CD14-positive monocyte (primary cell): ENCODE data around the gene IFNA16. TPM values are rescaled to one million over a fixed set of nuclear protein-coding genes. Genes with fewer than 3 reads are reported as not detected.
"Not testable (repeated sequence)": the region's sequence is repeated elsewhere in the genome, so short reads cannot be mapped to it uniquely, and the experiment has no call there.

Experiments
- DNase-seq, 3 donors: peaks; one replicate each; pipeline ENCODE4 v3.0.0-alpha.2; 2011 to 2022
- H2AFZ ChIP-seq: 2 replicates; pipeline ENCODE4 v1.6.0; 2012; ENCODE audit warnings: mild to moderate bottlenecking, low read depth, low read length, inconsistent platforms; ENCODE audit not compliant: insufficient read depth, poor library complexity, severe bottlenecking
- H3K27ac ChIP-seq, 2 donors: 1 replicate in 1 of 2; 2 replicates in 1 of 2; pipeline ENCODE4 v1.5.1; 2012 to 2013; ENCODE audit warnings: low read length in 2 of 2, control low read depth in 1 of 2, inconsistent platforms in 1 of 2, low read depth in 1 of 2, mild to moderate bottlenecking in 1 of 2
- H3K27me3 ChIP-seq, 2 donors: one replicate each; pipeline versions ENCODE4 v1.6.0 to v1.6.1; 2011 to 2013; ENCODE audit warnings: low read length in 2 of 2; ENCODE audit not compliant: control insufficient read depth in 2 of 2, insufficient read depth in 2 of 2
- H3K36me3 ChIP-seq, 2 donors: replicated peaks in 1 of 2; 1 replicate in 1 of 2; 2 replicates in 1 of 2; pipeline versions ENCODE4 v1.5.1 to v1.6.1; 2012 to 2013; ENCODE audit warnings: low read length in 2 of 2, control low read depth in 1 of 2, inconsistent platforms in 1 of 2, mild to moderate bottlenecking in 1 of 2; ENCODE audit not compliant: insufficient read depth in 2 of 2, control insufficient read depth in 1 of 2
- H3K4me1 ChIP-seq, 2 donors: 1 replicate in 1 of 2; 2 replicates in 1 of 2; pipeline versions ENCODE4 v1.5.1 to v1.6.1; 2012 to 2013; ENCODE audit warnings: low read length in 2 of 2, control low read depth in 1 of 2, inconsistent platforms in 1 of 2, mild to moderate bottlenecking in 1 of 2, moderate library complexity in 1 of 2; ENCODE audit not compliant: insufficient read depth in 2 of 2, control insufficient read depth in 1 of 2
- H3K4me2 ChIP-seq: replicated peaks from 2 replicates; pipeline ENCODE3; 2012; ENCODE audit warnings: low read length, moderate library complexity, mild to moderate bottlenecking; ENCODE audit not compliant: poor library complexity, severe bottlenecking; ENCODE audit errors: extremely low read depth
- H3K4me3 ChIP-seq, 3 experiments: fragments of 200-600 bp in 1 of 3; sonication (generic) in 1 of 3; replicated peaks in 1 of 3; 1 replicate in 2 of 3; 2 replicates in 1 of 3; pipeline ENCODE4 v1.5.1; 2011 to 2013; ENCODE audit warnings: low read length in 3 of 3, mild to moderate bottlenecking in 3 of 3, control low read depth in 2 of 3, low read depth in 2 of 3, inconsistent platforms in 1 of 3, moderate library complexity in 1 of 3
- H3K79me2 ChIP-seq: 2 replicates; pipeline ENCODE4 v1.6.0; 2012; ENCODE audit warnings: mild to moderate bottlenecking, control low read depth, inconsistent platforms, low read length, moderate library complexity; ENCODE audit not compliant: insufficient read depth
- H3K9ac ChIP-seq: 2 replicates; pipeline ENCODE4 v1.6.0; 2017; ENCODE audit warnings: low read length, mild to moderate bottlenecking; ENCODE audit not compliant: insufficient read depth, poor library complexity, severe bottlenecking
- H3K9me3 ChIP-seq, 2 donors: replicated peaks in 1 of 2; 1 replicate in 1 of 2; 2 replicates in 1 of 2; pipeline versions ENCODE4 v1.5.1 to v1.6.1; 2012 to 2013; ENCODE audit warnings: low read length in 2 of 2, control low read depth in 1 of 2; ENCODE audit not compliant: control insufficient read depth in 1 of 2, insufficient read depth in 1 of 2
- H4K20me1 ChIP-seq: 2 replicates; pipeline ENCODE4 v1.6.0; 2012; ENCODE audit warnings: mild to moderate bottlenecking, low read length, control low read depth, moderate library complexity; ENCODE audit not compliant: insufficient read depth
- H3K27ac Mint-ChIP-seq, 7 donors: one replicate each; pipeline ENCODE4 v1.8.0; 2020; ENCODE audit warnings: mild to moderate bottlenecking in 7 of 7, mixed read lengths in 7 of 7, moderate library complexity in 6 of 7, inconsistent platforms in 2 of 7
- H3K27me3 Mint-ChIP-seq, 3 donors: one replicate each; pipeline ENCODE4 v1.8.0; 2021 to 2022; ENCODE audit warnings: low read depth in 3 of 3, mild to moderate bottlenecking in 3 of 3, mixed read lengths in 3 of 3, moderate library complexity in 3 of 3, inconsistent platforms in 1 of 3
- H3K36me3 Mint-ChIP-seq, 2 donors: one replicate each; pipeline ENCODE4 v1.8.0; 2020; ENCODE audit warnings: mixed read lengths in 2 of 2, inconsistent platforms in 1 of 2, mild to moderate bottlenecking in 1 of 2
- H3K4me1 Mint-ChIP-seq: one replicate; pipeline ENCODE4 v1.8.0; 2020; ENCODE audit warnings: mild to moderate bottlenecking, mixed read lengths
- H3K4me3 Mint-ChIP-seq, 2 donors: one replicate each; pipeline ENCODE4 v1.8.0; 2020; ENCODE audit warnings: mild to moderate bottlenecking in 2 of 2, mixed read lengths in 2 of 2, moderate library complexity in 1 of 2
- H3K9me3 Mint-ChIP-seq, 7 donors: one replicate each; pipeline ENCODE4 v1.8.0; 2020 to 2022; ENCODE audit warnings: mixed read lengths in 7 of 7, mild to moderate bottlenecking in 6 of 7, moderate library complexity in 6 of 7, inconsistent platforms in 2 of 7
- WGBS: methylation state at CpG from one replicate; pipeline ENCODE4 v1.1.5; 2013; ENCODE audit warnings: missing lambda C conversion rate; ENCODE audit not compliant: insufficient coverage; 5-methylcytosine and 5-hydroxymethylcytosine counted together
- intact Hi-C, 2 donors: fragments of 100-400 bp; cut with micrococcal nuclease; formaldehyde crosslinking; loops; one replicate each; pipeline versions ENCODE4 v1.15.0 to v1.15.1; 2023
- polyA plus RNA-seq, 3 donors: library from polyadenylated mRNA; depleted of rRNA in 1 of 3; unstranded in 2 of 3; stranded (reverse) in 1 of 3; fragments of 300-500 nt in 2 of 3; fragments of >200 nt in 1 of 3; fragmentation: Illumina TruSeq in 2 of 3; gene quantifications; 1 replicate in 2 of 3; 2 replicates in 1 of 3; pipeline ENCODE4 v1.2.3, GENCODE V29; 2012 to 2021
- TF ChIP-seq, protein P1 (sequence below): fragments of 200-600 bp; IDR thresholded peaks from one replicate; pipeline ENCODE4 v1.8.0; 2022; ENCODE audit warnings: antibody characterized with exemption, mild to moderate bottlenecking

IFNA16 gene
- polyA plus RNA-seq, 3 donors = not detected

DNA sequence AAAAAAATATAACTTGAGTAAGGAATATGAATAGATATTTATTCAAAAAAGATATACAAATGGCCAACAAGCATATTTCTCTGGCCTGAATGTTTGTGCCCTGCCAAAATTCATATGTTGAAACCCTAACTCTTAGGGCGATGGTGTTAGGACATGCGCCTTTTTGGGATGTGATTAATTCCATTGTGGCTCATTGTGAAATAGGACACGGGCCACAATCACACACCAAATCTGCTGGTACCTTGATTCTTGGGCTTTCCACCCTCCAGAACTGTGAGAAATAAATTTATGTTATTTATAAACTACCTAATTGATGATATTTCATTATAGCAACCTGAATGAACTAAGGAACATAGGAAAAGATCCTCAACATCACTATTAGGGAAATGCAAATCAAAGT, 45.0 kb downstream of the IFNA16 start:
- no peaks in the 10 kb centered on the region for H3K79me2 ChIP-seq
- Mint-ChIP-seq H3K9me3 (no peaks in the 10 kb centered on the region), H3K4me1 (peaks cover 10% of the 10 kb centered on the region), H3K4me3 (no peak overlapping the region), H3K27ac (no peak overlapping the region), H3K27me3 (peaks cover 0 to under 1% (median 0%) of the 10 kb centered on the region in 3 donors), H3K36me3 (no peaks in the 10 kb centered on the region)
- peaks cover 0 to 9% of the 10 kb centered on the region in 2 donors for H3K4me1 ChIP-seq
- H3K4me2 ChIP-seq = no peak overlapping the region
- H3K9me3 ChIP-seq = no peaks in the 10 kb centered on the region
- TF ChIP-seq, protein P1, sequence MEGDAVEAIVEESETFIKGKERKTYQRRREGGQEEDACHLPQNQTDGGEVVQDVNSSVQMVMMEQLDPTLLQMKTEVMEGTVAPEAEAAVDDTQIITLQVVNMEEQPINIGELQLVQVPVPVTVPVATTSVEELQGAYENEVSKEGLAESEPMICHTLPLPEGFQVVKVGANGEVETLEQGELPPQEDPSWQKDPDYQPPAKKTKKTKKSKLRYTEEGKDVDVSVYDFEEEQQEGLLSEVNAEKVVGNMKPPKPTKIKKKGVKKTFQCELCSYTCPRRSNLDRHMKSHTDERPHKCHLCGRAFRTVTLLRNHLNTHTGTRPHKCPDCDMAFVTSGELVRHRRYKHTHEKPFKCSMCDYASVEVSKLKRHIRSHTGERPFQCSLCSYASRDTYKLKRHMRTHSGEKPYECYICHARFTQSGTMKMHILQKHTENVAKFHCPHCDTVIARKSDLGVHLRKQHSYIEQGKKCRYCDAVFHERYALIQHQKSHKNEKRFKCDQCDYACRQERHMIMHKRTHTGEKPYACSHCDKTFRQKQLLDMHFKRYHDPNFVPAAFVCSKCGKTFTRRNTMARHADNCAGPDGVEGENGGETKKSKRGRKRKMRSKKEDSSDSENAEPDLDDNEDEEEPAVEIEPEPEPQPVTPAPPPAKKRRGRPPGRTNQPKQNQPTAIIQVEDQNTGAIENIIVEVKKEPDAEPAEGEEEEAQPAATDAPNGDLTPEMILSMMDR = no peak
- no peaks in the 10 kb centered on the region for H4K20me1 ChIP-seq
- no peak overlapping the region for H3K9ac ChIP-seq
- WGBS = no CpG with 5 or more reads among the region's 3 CpGs
- H2AFZ ChIP-seq = no peak overlapping the region
- H3K27ac ChIP-seq = no peak overlapping the region
- no peak for DNase-seq
- no peaks in the 10 kb centered on the region for H3K27me3 ChIP-seq
- H3K4me3 ChIP-seq = no peak overlapping the region
- intact Hi-C loops = no loop called here
- no peaks in the 10 kb centered on the region for H3K36me3 ChIP-seq

DNA sequence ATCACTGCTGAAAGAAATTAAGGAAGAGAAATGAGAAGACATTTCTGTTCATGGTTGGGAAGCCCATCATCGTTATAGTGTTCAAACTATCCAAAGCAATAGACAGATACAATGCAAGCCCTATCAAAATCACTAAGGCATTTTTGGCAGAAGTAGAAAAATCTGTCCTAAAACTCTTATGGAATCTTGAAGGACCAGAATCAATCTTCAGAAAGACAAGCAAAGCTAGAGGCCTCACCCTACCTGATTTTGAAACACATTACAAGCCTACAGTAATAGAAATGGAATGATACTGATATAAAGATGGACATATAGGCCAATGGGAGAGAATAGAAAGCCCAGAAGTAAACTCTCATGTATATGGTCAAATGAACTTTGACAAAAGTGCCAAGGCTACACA, 45.8 kb downstream of the IFNA16 start:
- TF ChIP-seq, protein P1 = no peak
- no peaks in the 10 kb centered on the region for H3K36me3 Mint-ChIP-seq

DNA sequence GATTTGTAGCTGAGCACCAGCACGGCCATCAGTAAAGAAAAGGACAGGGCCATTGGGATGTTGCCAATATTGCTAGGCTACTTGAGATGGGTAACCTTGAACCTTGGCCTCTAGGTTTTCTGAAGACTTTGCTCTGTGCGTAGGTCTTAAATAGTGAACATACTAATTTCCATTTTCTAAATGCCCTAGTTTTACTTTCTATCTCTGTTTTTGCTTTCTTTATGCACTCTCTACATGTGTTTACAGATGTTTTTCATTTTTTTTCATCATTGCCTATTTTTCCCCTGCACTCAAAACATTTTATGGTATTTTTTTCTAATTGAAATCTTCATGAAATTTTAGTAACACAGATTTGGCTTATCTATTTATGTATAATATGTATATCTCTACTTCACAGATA, 50.6 kb downstream of the IFNA16 start, which contains the start of gene IFNA21:
IFNA21 (minus strand) TSS at position 101 of the 400 bp plus-strand sequence; CDS start at position 53, 48 bp downstream.
- H3K36me3 ChIP-seq, H3K9ac ChIP-seq, H3K4me2 ChIP-seq, H3K9me3 Mint-ChIP-seq, H3K36me3 Mint-ChIP-seq, H3K27ac ChIP-seq, H3K27me3 ChIP-seq, H3K4me3 ChIP-seq, H3K79me2 ChIP-seq, H3K4me3 Mint-ChIP-seq, H3K27me3 Mint-ChIP-seq, H3K27ac Mint-ChIP-seq, H3K9me3 ChIP-seq, H3K4me1 ChIP-seq, DNase-seq, H4K20me1 ChIP-seq, intact Hi-C loops, H2AFZ ChIP-seq: not testable (repeated sequence)
- WGBS = no CpG with 5 or more reads among the region's 2 CpGs
- peaks cover 12% of the 10 kb centered on the region for H3K4me1 Mint-ChIP-seq

More for the DNA sequence above, 45.8 kb downstream of the IFNA16 start:
- no peaks in the 10 kb centered on the region for H3K9me3 Mint-ChIP-seq
- no peak overlapping the region for H3K27ac ChIP-seq
- H3K4me3 Mint-ChIP-seq = no peak overlapping the region
- H3K9ac ChIP-seq = no peak overlapping the region
- H2AFZ ChIP-seq = no peak overlapping the region
- H3K4me1 ChIP-seq = peaks cover 0 to 9% of the 10 kb centered on the region in 2 donors
- no peak for DNase-seq
- H3K4me3 ChIP-seq = no peak overlapping the region
- no peaks in the 10 kb centered on the region for H3K9me3 ChIP-seq
- H3K79me2 ChIP-seq = no peaks in the 10 kb centered on the region
- H3K36me3 ChIP-seq = no peaks in the 10 kb centered on the region
- H3K4me1 Mint-ChIP-seq = peaks cover 10% of the 10 kb centered on the region
- H3K27me3 Mint-ChIP-seq = no peaks in the 10 kb centered on the region
- H3K27ac Mint-ChIP-seq = no peak overlapping the region
- no peak overlapping the region for H3K4me2 ChIP-seq
- no peaks in the 10 kb centered on the region for H3K27me3 ChIP-seq
- intact Hi-C loops = no loop called here
- no peaks in the 10 kb centered on the region for H4K20me1 ChIP-seq
- WGBS = no CpG with 5 or more reads among the region's 1 CpG
